GM23338 (cell line): ENCODE data around the gene DROSHA. TPM values are rescaled to one million over a fixed set of nuclear protein-coding genes. Genes with fewer than 3 reads are reported as not detected.

Source experiments
- ATAC-seq: fragments of 200-7000 bp; cut with Tn5 transposase; 3 replicates; pipeline ENCODE4 v1.9.1; 2020
- DNase-seq: peaks from one replicate; pipeline ENCODE4 v3.0.0-alpha.2; 2015; ENCODE audit warnings: low spot score
- H2AFZ ChIP-seq: fragments of 200-600 bp; sonication (generic); 2 replicates; pipeline ENCODE4 v1.8.0; 2016; ENCODE audit warnings: antibody characterized with exemption, mild to moderate bottlenecking, moderate library complexity
- H3F3A ChIP-seq: fragments of 200-600 bp; sonication (generic); replicated peaks from 2 replicates; pipeline ENCODE4 v1.8.0; 2017; ENCODE audit warnings: antibody characterized with exemption, mixed run types, low read depth
- H3K27ac ChIP-seq: fragments of 200-600 bp; sonication (generic); 2 replicates; pipeline ENCODE4 v1.6.1; 2016; ENCODE audit warnings: low read depth
- H3K27me3 ChIP-seq: fragments of 200-600 bp; sonication (generic); 2 replicates; pipeline ENCODE4 v1.8.0; 2016; ENCODE audit warnings: mild to moderate bottlenecking, mixed run types, moderate library complexity; ENCODE audit not compliant: insufficient read depth
- H3K36me3 ChIP-seq: fragments of 200-600 bp; sonication (generic); 2 replicates; pipeline ENCODE4 v1.8.0; 2016; ENCODE audit warnings: mild to moderate bottlenecking; ENCODE audit not compliant: insufficient read depth
- H3K4me1 ChIP-seq: fragments of 200-600 bp; sonication (generic); 2 replicates; pipeline ENCODE4 v1.8.0; 2016; ENCODE audit warnings: mild to moderate bottlenecking, moderate library complexity; ENCODE audit not compliant: insufficient read depth
- H3K4me2 ChIP-seq: fragments of 200-600 bp; sonication (generic); 2 replicates; pipeline ENCODE4 v1.7.1; 2017; ENCODE audit warnings: mixed run types
- H3K4me3 ChIP-seq: fragments of 200-600 bp; sonication (generic); 2 replicates; pipeline ENCODE4 v1.6.1; 2016; ENCODE audit warnings: mixed run types
- H3K79me2 ChIP-seq: fragments of 200-600 bp; sonication (generic); replicated peaks from 2 replicates; pipeline ENCODE4 v1.8.0; 2017; ENCODE audit warnings: mild to moderate bottlenecking; ENCODE audit not compliant: insufficient read depth
- H3K9me2 ChIP-seq: fragments of 200-600 bp; sonication (generic); 2 replicates; pipeline ENCODE4 v1.8.0; 2017; ENCODE audit not compliant: insufficient read depth
- H4K20me1 ChIP-seq: fragments of 200-600 bp; sonication (generic); replicated peaks from 2 replicates; pipeline ENCODE4 v1.8.0; 2017; ENCODE audit warnings: mild to moderate bottlenecking; ENCODE audit not compliant: insufficient read depth
- H3K27ac Mint-ChIP-seq: 2 replicates; pipeline ENCODE4 v1.8.0; 2020; ENCODE audit warnings: inconsistent platforms, mild to moderate bottlenecking, moderate library complexity, mixed read lengths
- H3K27me3 Mint-ChIP-seq: 3 replicates; pipeline ENCODE4 v1.8.0; 2022; ENCODE audit warnings: low read depth, mild to moderate bottlenecking, moderate library complexity, mixed read lengths, inconsistent platforms; ENCODE audit not compliant: insufficient read depth, poor library complexity
- H3K36me3 Mint-ChIP-seq: 3 replicates; pipeline ENCODE4 v1.8.0; 2021; ENCODE audit warnings: low read depth, mild to moderate bottlenecking, inconsistent platforms, moderate library complexity, mixed read lengths
- H3K4me1 Mint-ChIP-seq: 3 replicates; pipeline ENCODE4 v1.8.0; 2020; ENCODE audit warnings: mild to moderate bottlenecking, inconsistent platforms, mixed read lengths
- H3K4me3 Mint-ChIP-seq: 3 replicates; pipeline ENCODE4 v1.8.0; 2021; ENCODE audit warnings: moderate library complexity, mild to moderate bottlenecking, inconsistent platforms, mixed read lengths
- H3K9me3 Mint-ChIP-seq: 3 replicates; pipeline ENCODE4 v1.8.0; 2020; ENCODE audit warnings: moderate library complexity, mild to moderate bottlenecking, inconsistent platforms, mixed read lengths
- CREB1 ChIP-seq: fragments of 250-450 bp; sonication (Bioruptor Pico); IDR thresholded peaks from 2 replicates; pipeline ENCODE4 v1.5.0; 2020; ENCODE audit warnings: low read depth, mild to moderate bottlenecking, moderate library complexity
- EZH2 ChIP-seq: fragments of 200-600 bp; sonication (generic); IDR thresholded peaks from one replicate; pipeline ENCODE4 v1.8.0; 2017; ENCODE audit warnings: antibody characterized with exemption, mild to moderate bottlenecking, low read depth; ENCODE audit not compliant: unreplicated experiment
- EZH2phosphoT487 ChIP-seq: fragments of 200-600 bp; sonication (generic); IDR thresholded peaks from one replicate; pipeline ENCODE4 v1.8.1; 2018; ENCODE audit warnings: antibody characterized with exemption; ENCODE audit not compliant: unreplicated experiment
- JUNB ChIP-seq: IDR thresholded peaks from one replicate; pipeline ENCODE4 v1.6.1; 2016; ENCODE audit warnings: antibody characterized with exemption; ENCODE audit not compliant: unreplicated experiment
- NANOG ChIP-seq: IDR thresholded peaks from 2 replicates; pipeline ENCODE4 v1.6.1; 2016; ENCODE audit warnings: antibody characterized with exemption, borderline replicate concordance
- POLR2AphosphoS5 ChIP-seq: IDR thresholded peaks from 2 replicates; pipeline ENCODE4 v1.6.1; 2016; ENCODE audit warnings: antibody characterized with exemption, low read depth
- STAT1 ChIP-seq: IDR thresholded peaks from one replicate; pipeline ENCODE4 v1.6.1; 2016; ENCODE audit warnings: antibody characterized with exemption; ENCODE audit not compliant: unreplicated experiment
- ZNF114 ChIP-seq: fragments of 250-450 bp; sonication (Bioruptor Pico); IDR thresholded peaks from 2 replicates; pipeline ENCODE4 v1.5.0; 2020; ENCODE audit warnings: mild to moderate bottlenecking, moderate library complexity
- ZNF331 ChIP-seq: fragments of 250-450 bp; sonication (Bioruptor Pico); IDR thresholded peaks from 2 replicates; pipeline ENCODE4 v1.5.0; 2020; ENCODE audit warnings: low read depth, mild to moderate bottlenecking, moderate library complexity
- polyA plus RNA-seq: library from polyadenylated mRNA; unstranded; fragments of >200 nt; fragmentation: Nextera tagmentation; extraction: Ambion mirVana; gene quantifications from 2 replicates; pipeline ENCODE4 v1.2.1, GENCODE V29; 2016
- total RNA-seq: library from RNA; depleted of rRNA; stranded (reverse); fragments of >200 nt; shearing (Covaris generic); gene quantifications from 2 replicates; pipeline ENCODE4 v1.2.3, GENCODE V29; 2014
- TF ChIP-seq, protein P1 (sequence below): fragments of 250-450 bp; sonication (Bioruptor Pico); IDR thresholded peaks from 2 replicates; pipeline ENCODE4 v1.5.0; 2020; ENCODE audit warnings: mild to moderate bottlenecking, moderate library complexity
- TF ChIP-seq, protein P2 (sequence below), 2 experiments: fragments of 200-600 bp in 1 of 2; sonication (generic) in 1 of 2; conservative IDR thresholded peaks; 2 replicates each; pipeline versions ENCODE4 v1.5.1 to v1.6.1; 2016 to 2017; ENCODE audit warnings: antibody characterized with exemption in 2 of 2, low read depth in 2 of 2, mild to moderate bottlenecking in 2 of 2, moderate library complexity in 1 of 2
- TF ChIP-seq, protein P3 (sequence below): IDR thresholded peaks from 2 replicates; pipeline ENCODE4 v1.6.1; 2016; ENCODE audit warnings: antibody characterized with exemption
- TF ChIP-seq, protein P4 (sequence below): IDR thresholded peaks from one replicate; pipeline ENCODE4 v1.6.1; 2018; ENCODE audit warnings: antibody characterized with exemption; ENCODE audit not compliant: unreplicated experiment

DROSHA gene
- total and polyA plus RNA-seq, 2 experiments from 2014 or later: 70.6 to 87.8 TPM

DNA sequence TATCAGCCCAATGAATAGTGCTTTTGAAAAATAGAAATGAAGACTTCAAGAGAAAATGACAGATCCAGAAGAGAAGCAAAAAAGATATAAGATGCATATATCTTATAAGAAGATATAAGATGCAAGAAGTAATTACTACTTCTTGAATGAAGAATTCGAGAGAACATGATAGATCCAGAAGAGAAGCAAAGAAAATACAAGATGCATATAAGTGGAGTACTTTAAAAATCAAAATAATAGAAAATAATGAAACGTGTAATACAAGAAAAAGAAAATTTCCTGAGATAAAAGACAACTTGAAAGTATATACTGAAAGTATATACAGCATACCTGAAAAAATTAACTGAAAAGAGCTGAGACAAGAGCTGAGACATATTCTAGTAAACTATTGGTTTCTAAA lies 76.7 kb downstream of the DROSHA start:
- Histone ChIP-seq H3K4me3 (no peak overlapping the region), H3K4me2 (no peak overlapping the region), H4K20me1 (no peaks in the 10 kb centered on the region), H2AFZ (no peak overlapping the region), H3F3A (no peaks in the 10 kb centered on the region), H3K9me2 (no peaks in the 10 kb centered on the region), H3K36me3 (peaks cover 12% of the 10 kb centered on the region), H3K4me1 (peaks cover 21% of the 10 kb centered on the region), H3K27ac (peak overlapping the region; percentile 87; the same call in 1 of the 2 replicates), H3K27me3 (no peaks in the 10 kb centered on the region), H3K79me2 (no peaks in the 10 kb centered on the region)
- Mint-ChIP-seq H3K4me1 (peaks cover 23% of the 10 kb centered on the region), H3K36me3 (peaks cover 84% of the 10 kb centered on the region), H3K4me3 (no peak overlapping the region), H3K9me3 (peaks cover 38% of the 10 kb centered on the region), H3K27me3 (peaks cover 7% of the 10 kb centered on the region), H3K27ac (no peak overlapping the region)
- TF ChIP-seq, protein P1, sequence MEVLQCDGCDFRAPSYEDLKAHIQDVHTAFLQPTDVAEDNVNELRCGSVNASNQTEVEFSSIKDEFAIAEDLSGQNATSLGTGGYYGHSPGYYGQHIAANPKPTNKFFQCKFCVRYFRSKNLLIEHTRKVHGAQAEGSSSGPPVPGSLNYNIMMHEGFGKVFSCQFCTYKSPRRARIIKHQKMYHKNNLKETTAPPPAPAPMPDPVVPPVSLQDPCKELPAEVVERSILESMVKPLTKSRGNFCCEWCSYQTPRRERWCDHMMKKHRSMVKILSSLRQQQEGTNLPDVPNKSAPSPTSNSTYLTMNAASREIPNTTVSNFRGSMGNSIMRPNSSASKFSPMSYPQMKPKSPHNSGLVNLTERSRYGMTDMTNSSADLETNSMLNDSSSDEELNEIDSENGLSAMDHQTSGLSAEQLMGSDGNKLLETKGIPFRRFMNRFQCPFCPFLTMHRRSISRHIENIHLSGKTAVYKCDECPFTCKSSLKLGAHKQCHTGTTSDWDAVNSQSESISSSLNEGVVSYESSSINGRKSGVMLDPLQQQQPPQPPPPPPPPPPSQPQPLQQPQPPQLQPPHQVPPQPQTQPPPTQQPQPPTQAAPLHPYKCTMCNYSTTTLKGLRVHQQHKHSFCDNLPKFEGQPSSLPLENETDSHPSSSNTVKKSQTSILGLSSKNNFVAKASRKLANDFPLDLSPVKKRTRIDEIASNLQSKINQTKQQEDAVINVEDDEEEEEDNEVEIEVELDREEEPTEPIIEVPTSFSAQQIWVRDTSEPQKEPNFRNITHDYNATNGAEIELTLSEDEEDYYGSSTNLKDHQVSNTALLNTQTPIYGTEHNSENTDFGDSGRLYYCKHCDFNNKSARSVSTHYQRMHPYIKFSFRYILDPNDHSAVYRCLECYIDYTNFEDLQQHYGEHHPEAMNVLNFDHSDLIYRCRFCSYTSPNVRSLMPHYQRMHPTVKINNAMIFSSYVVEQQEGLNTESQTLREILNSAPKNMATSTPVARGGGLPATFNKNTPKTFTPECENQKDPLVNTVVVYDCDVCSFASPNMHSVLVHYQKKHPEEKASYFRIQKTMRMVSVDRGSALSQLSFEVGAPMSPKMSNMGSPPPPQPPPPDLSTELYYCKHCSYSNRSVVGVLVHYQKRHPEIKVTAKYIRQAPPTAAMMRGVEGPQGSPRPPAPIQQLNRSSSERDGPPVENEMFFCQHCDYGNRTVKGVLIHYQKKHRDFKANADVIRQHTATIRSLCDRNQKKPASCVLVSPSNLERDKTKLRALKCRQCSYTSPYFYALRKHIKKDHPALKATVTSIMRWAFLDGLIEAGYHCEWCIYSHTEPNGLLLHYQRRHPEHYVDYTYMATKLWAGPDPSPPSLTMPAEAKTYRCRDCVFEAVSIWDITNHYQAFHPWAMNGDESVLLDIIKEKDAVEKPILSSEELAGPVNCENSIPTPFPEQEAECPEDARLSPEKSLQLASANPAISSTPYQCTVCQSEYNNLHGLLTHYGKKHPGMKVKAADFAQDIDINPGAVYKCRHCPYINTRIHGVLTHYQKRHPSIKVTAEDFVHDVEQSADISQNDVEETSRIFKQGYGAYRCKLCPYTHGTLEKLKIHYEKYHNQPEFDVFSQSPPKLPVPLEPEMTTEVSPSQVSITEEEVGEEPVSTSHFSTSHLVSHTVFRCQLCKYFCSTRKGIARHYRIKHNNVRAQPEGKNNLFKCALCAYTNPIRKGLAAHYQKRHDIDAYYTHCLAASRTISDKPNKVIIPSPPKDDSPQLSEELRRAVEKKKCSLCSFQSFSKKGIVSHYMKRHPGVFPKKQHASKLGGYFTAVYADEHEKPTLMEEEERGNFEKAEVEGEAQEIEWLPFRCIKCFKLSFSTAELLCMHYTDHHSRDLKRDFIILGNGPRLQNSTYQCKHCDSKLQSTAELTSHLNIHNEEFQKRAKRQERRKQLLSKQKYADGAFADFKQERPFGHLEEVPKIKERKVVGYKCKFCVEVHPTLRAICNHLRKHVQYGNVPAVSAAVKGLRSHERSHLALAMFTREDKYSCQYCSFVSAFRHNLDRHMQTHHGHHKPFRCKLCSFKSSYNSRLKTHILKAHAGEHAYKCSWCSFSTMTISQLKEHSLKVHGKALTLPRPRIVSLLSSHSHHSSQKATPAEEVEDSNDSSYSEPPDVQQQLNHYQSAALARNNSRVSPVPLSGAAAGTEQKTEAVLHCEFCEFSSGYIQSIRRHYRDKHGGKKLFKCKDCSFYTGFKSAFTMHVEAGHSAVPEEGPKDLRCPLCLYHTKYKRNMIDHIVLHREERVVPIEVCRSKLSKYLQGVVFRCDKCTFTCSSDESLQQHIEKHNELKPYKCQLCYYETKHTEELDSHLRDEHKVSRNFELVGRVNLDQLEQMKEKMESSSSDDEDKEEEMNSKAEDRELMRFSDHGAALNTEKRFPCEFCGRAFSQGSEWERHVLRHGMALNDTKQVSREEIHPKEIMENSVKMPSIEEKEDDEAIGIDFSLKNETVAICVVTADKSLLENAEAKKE (CRISPR knock-in tag): no peak
- TF ChIP-seq JUNB (no peak), NANOG (no peak), EZH2phosphoT487 (no peak), STAT1 (no peak), POLR2AphosphoS5 (no peak), ZNF331 (CRISPR knock-in tag) (no peak), ZNF114 (no peak), CREB1 (CRISPR knock-in tag) (no peak), EZH2 (no peak)
- TF ChIP-seq, protein P2, sequence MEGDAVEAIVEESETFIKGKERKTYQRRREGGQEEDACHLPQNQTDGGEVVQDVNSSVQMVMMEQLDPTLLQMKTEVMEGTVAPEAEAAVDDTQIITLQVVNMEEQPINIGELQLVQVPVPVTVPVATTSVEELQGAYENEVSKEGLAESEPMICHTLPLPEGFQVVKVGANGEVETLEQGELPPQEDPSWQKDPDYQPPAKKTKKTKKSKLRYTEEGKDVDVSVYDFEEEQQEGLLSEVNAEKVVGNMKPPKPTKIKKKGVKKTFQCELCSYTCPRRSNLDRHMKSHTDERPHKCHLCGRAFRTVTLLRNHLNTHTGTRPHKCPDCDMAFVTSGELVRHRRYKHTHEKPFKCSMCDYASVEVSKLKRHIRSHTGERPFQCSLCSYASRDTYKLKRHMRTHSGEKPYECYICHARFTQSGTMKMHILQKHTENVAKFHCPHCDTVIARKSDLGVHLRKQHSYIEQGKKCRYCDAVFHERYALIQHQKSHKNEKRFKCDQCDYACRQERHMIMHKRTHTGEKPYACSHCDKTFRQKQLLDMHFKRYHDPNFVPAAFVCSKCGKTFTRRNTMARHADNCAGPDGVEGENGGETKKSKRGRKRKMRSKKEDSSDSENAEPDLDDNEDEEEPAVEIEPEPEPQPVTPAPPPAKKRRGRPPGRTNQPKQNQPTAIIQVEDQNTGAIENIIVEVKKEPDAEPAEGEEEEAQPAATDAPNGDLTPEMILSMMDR (conservative IDR thresholded peaks at IDR 0.05; ENCODE audit: low read depth in 2 of 2): no peak
- TF ChIP-seq, protein P3, sequence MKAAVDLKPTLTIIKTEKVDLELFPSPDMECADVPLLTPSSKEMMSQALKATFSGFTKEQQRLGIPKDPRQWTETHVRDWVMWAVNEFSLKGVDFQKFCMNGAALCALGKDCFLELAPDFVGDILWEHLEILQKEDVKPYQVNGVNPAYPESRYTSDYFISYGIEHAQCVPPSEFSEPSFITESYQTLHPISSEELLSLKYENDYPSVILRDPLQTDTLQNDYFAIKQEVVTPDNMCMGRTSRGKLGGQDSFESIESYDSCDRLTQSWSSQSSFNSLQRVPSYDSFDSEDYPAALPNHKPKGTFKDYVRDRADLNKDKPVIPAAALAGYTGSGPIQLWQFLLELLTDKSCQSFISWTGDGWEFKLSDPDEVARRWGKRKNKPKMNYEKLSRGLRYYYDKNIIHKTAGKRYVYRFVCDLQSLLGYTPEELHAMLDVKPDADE: no peak
- TF ChIP-seq, protein P4, sequence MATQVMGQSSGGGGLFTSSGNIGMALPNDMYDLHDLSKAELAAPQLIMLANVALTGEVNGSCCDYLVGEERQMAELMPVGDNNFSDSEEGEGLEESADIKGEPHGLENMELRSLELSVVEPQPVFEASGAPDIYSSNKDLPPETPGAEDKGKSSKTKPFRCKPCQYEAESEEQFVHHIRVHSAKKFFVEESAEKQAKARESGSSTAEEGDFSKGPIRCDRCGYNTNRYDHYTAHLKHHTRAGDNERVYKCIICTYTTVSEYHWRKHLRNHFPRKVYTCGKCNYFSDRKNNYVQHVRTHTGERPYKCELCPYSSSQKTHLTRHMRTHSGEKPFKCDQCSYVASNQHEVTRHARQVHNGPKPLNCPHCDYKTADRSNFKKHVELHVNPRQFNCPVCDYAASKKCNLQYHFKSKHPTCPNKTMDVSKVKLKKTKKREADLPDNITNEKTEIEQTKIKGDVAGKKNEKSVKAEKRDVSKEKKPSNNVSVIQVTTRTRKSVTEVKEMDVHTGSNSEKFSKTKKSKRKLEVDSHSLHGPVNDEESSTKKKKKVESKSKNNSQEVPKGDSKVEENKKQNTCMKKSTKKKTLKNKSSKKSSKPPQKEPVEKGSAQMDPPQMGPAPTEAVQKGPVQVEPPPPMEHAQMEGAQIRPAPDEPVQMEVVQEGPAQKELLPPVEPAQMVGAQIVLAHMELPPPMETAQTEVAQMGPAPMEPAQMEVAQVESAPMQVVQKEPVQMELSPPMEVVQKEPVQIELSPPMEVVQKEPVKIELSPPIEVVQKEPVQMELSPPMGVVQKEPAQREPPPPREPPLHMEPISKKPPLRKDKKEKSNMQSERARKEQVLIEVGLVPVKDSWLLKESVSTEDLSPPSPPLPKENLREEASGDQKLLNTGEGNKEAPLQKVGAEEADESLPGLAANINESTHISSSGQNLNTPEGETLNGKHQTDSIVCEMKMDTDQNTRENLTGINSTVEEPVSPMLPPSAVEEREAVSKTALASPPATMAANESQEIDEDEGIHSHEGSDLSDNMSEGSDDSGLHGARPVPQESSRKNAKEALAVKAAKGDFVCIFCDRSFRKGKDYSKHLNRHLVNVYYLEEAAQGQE: no peak
- ATAC-seq (no peak), DNase-seq (no peak)
